DMS53 (cell line): ENCODE measurements around the gene PUS7.
A peak's percentile ranks its signal among the peaks of the same experiment; 100 is the strongest.
"Not testable (repeated sequence)": the region's sequence is repeated elsewhere in the genome, so short reads cannot be mapped to it uniquely, and the experiment has no call there.

Experiments
- DNase-seq: peaks from one replicate; lab custom pipeline; 2025; lab: John Stamatoyannopoulos, UW

Gene PUS7

GRCh38 chr7:105444342-105444987 lies 77.6 kb downstream of the PUS7 start:
- DNase-seq: no peak

- DNase-seq: not testable (repeated sequence)
Measured at GRCh38 chr7:105442214-105442613, 79.9 kb downstream of the PUS7 start.

DNA sequence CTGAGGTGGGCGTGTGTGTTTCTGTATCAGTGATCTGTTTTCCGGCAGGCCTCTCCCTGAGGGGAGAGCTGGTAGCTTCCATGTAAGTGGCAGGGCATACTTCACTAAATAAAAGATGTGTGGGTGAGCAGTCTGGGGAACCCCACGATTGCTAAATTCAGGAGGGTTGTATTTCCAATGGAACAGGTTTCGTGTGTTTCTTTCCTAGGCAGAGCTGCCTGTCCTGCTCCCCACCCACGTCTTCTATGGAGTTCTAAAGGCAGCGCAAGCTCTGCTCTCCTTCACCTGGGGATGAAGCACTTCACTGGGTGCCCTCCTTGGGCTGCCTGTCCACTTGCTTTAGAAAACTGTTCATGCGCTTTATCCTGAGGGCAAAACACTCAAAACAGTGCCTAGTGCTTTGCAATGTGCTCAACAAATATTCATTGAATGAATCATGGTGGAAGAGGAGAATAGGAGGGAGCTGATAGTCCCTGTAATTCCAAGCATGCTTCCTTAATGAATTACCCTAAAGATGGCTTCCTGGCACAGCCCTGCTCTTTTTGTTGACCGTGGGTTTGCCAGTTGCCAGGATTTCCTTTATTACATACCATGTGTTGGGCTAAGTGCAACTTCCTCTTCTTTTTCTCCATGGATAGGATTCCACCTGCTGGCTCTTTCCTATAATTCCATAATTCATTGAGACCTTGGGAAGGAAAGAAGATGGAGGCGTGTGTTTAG lies 82.7 kb downstream of the PUS7 start:
- DNase-seq: peak; percentile 76

- DNase-seq: no peak
Measured at GRCh38 chr7:105438847-105439173, 83.3 kb downstream of the PUS7 start.

DNA sequence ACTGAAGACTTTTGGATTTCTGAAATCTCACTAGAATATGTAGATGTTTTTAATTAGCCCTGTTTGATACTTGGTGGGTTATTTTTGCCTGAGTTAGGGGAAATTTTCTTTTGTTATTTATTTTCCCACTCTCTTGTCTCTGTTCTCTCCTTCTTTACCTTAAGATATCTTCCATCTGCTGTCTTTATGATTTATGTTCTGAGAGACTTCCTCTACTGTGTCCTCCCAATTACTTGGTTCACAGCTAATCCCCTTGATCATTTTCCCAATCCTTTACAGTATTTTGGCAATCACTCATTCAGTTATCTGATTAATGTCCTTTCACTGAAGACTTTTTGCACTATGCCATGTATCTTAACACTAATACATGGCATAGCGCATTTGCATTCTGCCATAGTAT lies 83.8 kb downstream of the PUS7 start:
- no peak for DNase-seq

DNA sequence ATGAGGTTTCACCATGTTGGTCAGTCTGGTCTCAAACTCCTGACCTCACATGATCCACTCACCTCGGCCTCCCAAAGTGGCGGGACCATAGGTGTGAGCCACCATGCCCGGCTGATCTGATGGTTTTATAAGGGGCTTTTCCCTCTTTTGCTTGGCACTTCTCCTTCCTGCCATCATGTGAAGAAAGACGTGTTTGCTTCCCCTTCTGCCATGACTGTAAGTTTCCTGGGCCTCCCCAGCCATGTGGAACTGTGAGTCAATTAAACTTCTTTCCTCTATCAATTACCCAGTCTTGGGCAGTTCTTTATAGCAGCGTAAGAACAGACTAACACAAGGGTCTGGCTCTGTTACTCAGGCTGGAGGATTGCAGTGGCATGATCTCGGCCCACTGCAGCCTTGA lies 84.7 kb downstream of the PUS7 start:
- not testable (repeated sequence) for DNase-seq

DNA sequence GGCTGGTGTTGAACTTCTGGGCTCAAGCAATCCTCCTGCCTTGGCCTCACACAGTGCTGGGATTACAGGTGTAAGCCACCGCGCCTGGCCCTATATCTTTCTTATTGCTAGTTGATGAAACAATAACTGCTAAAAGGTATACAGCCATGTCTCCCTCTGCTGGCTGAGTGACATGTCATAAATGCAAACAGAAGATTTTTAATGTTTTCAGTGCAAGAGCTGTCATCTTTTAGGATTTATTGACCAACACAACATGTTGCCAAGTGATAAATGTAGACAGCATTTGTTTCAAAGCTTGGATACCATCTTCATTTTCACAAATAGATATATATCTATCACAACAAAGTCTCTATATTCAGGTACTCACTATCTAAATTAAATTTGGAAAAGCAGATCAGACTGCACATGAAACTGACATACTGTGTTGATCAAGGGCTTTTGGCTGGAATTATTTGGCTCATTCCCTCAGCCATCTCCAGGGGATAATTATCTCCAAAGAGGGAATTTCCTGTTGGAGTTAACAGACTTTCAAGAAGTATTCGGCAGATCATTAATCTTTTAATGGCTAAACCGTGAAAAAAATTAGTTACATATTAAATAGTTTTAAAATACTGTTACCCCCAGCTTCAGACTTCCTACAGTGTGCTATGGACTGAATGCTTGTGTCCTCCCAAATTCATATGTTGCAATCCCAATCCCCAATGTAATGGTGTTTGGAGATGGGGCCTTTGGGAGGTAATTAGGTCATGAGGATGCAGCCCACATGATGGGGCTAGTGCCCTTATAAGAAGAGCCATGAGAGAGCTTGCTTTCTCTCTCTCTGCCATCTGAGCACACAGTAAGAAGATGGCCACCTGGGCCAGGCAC lies 92.1 kb downstream of the PUS7 start:
- DNase-seq: peak; percentile 90

DNA sequence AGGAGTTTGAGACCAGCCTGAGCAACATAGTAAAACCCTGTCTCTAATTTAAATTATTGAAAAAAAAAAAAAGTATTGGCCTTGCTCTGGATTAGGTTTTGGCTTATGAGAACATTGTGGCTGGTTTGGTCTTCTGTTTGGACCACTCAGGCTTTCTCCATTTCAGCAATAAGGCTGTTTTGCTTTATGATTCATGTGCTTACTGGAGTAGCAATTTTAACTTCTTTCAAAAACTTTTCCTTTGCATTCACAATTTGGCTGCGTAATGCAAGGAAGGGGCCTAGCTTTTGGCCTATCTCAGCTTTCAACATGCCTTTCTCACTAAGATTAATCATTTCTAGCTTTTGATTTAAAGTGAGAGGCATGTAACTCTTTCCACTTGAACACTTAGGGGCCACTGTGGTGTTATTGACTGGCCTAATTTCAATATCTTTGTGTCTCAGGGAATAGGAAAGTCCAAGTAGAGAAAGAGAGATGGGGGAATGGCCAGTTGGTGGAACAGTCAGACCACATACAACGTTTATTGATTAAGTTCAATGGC lies 95.4 kb downstream of the PUS7 start:
- DNase-seq: no peak

- no peak for DNase-seq
Measured at GRCh38 chr7:105423987-105424386, 98.1 kb downstream of the PUS7 start.

GRCh38 chr7:105413887-105414437 lies 108.1 kb downstream of the PUS7 start:
- no peak for DNase-seq

DNA sequence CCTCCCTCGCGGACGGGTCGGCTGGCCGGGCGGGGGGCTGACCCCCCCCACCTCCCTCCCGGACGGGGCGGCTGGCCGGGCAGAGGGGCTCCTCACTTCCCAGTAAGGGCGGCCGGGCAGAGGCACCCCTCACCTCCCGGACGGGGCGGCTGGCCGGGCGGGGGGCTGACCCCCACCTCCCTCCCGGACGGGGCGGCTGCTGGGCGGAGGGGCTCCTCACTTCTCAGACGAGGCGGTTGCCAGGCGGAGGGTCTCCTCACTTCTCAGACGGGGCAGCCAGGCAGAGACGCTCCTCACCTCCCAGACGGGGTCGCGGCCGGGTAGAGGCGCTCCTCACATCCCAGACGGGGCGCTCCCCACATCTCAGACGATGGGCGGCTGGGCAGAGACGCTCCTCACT lies 111.3 kb downstream of the PUS7 start:
- not testable (repeated sequence) for DNase-seq

DNA sequence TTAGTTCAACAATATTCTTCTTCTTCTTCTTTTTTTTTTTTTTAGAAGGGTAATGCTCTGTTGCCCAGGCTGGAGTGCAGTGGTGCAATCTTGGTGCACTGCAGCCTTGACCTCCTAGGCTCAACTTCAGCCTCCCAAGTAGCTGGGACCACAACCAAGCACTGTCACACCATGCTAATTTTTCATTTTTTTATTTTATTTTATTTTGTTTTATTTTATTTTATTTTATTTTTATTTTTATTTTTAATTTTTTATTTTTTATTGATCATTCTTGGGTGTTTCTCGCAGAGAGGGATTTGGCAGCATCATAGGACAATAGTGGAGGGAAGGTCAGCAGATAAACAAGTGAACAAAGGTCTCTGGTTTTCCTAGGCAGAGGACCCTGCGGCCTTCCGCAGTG lies 112.3 kb downstream of the PUS7 start:
- not testable (repeated sequence) for DNase-seq

GRCh38 chr7:105408791-105409410 lies 113.2 kb downstream of the PUS7 start:
- peak; percentile 22 for DNase-seq
